Measurements from ENCODE around the gene MLX.

Gene MLX

GRCh38 chr17:42529061-42529460 is 37.8 kb upstream of the MLX start:
- peak overlapping the region; percentile 63 for H3K9ac ChIP-seq (ENCODE audit: low read depth, low read length, poor library complexity, severe bottlenecking)
- peaks cover 30% of the 10 kb centered on the region for H3K4me1 ChIP-seq (ENCODE audit: insufficient read depth, low read length, poor library complexity, severe bottlenecking)
- H3K36me3 ChIP-seq (ENCODE audit: insufficient read depth, low read length) = no peaks in the 10 kb centered on the region
- no peaks in the 10 kb centered on the region for H3K9me2 ChIP-seq (replicated peaks; ENCODE audit: low read depth, low read length)
- no peak overlapping the region for H2AFZ ChIP-seq (ENCODE audit: low read length)
- peak overlapping the region; percentile 72 for H3K4me2 ChIP-seq (ENCODE audit: low read depth, low read length, poor library complexity, severe bottlenecking)
- TF ChIP-seq CTCF (conservative IDR thresholded peaks at IDR 0.05; ENCODE audit: low read length) (no peak), EZH2phosphoT487 (IDR thresholded peaks at IDR 0.05; ENCODE audit: borderline replicate concordance) (no peak)
- H3K4me3 ChIP-seq (ENCODE audit: low read length, poor library complexity, severe bottlenecking) = no peak overlapping the region
- no peaks in the 10 kb centered on the region for H3K27me3 ChIP-seq (ENCODE audit: insufficient read depth, low read length, poor library complexity, severe bottlenecking)
- H4K20me1 ChIP-seq (ENCODE audit: insufficient read depth, low read length, poor library complexity, severe bottlenecking) = no peaks in the 10 kb centered on the region
- H3K9me3 ChIP-seq (ENCODE audit: insufficient read depth, low read depth, low read length) = no peaks in the 10 kb centered on the region
- 0 out of 2 replicates have a peak, but pooled peaks cover 8% of the 10 kb centered on the region for H3K79me2 ChIP-seq (ENCODE audit: insufficient read depth, low read length)
- peaks cover 17% of the 10 kb centered on the region for H3F3A ChIP-seq (ENCODE audit: low read depth)

DNA sequence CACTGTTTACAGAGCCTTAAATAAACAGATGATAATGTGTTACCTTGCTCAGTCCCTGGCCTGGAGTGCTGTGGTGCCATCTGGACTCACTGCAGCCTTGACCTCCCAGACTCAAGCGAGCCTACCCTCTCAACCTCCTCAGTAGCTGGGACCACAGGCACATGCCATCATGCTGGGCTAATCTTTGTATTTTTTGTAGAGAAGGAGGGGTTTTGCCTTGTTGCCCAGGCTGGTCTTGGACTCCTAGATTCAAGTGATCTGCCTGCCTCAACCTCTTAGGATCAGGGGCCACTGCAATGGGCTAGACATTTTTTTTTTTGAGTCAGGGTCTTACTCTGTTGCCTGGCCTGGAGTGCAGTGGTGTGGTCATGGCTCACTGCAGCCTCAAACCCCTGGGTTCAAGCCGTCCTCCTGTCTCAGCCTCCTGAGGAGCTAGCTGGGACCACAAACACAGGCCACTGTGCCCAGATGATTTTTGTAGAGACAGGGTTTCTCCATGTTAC is 35.9 kb upstream of the MLX start:
- TF ChIP-seq CTCF (conservative IDR thresholded peaks at IDR 0.05; ENCODE audit: low read length) (no peak), EZH2phosphoT487 (IDR thresholded peaks at IDR 0.05; ENCODE audit: borderline replicate concordance) (no peak)
- H3F3A ChIP-seq (ENCODE audit: low read depth) = peaks cover 17% of the 10 kb centered on the region
- no peak overlapping the region; the same call in 1 of the 2 replicates for H2AFZ ChIP-seq (ENCODE audit: low read length)
- no peaks in the 10 kb centered on the region for H3K9me2 ChIP-seq (replicated peaks; ENCODE audit: low read depth, low read length)
- peaks cover 19% of the 10 kb centered on the region for H3K79me2 ChIP-seq (ENCODE audit: insufficient read depth, low read length)
- no peaks in the 10 kb centered on the region for H4K20me1 ChIP-seq (ENCODE audit: insufficient read depth, low read length, poor library complexity, severe bottlenecking)
- peak overlapping the region; percentile 58 for H3K4me3 ChIP-seq (ENCODE audit: low read length, poor library complexity, severe bottlenecking)
- H3K4me1 ChIP-seq (ENCODE audit: insufficient read depth, low read length, poor library complexity, severe bottlenecking) = peaks cover 40% of the 10 kb centered on the region
- no peaks in the 10 kb centered on the region for H3K27me3 ChIP-seq (ENCODE audit: insufficient read depth, low read length, poor library complexity, severe bottlenecking)
- no peaks in the 10 kb centered on the region for H3K36me3 ChIP-seq (ENCODE audit: insufficient read depth, low read length)
- H3K4me2 ChIP-seq (ENCODE audit: low read depth, low read length, poor library complexity, severe bottlenecking) = peak overlapping the region; percentile 72
- no peaks in the 10 kb centered on the region for H3K9me3 ChIP-seq (ENCODE audit: insufficient read depth, low read depth, low read length)
- H3K9ac ChIP-seq (ENCODE audit: low read depth, low read length, poor library complexity, severe bottlenecking) = peak overlapping the region; percentile 75

GRCh38 chr17:42531455-42532354 is 35.2 kb upstream of the MLX start:
- H4K20me1 ChIP-seq (ENCODE audit: insufficient read depth, low read length, poor library complexity, severe bottlenecking) = no peaks in the 10 kb centered on the region
- H3K9ac ChIP-seq (ENCODE audit: low read depth, low read length, poor library complexity, severe bottlenecking) = peak overlapping the region; percentile 75
- H3K9me2 ChIP-seq (replicated peaks; ENCODE audit: low read depth, low read length) = no peaks in the 10 kb centered on the region
- peaks cover 17% of the 10 kb centered on the region for H3F3A ChIP-seq (ENCODE audit: low read depth)
- peak overlapping the region; percentile 69 for H3K4me3 ChIP-seq (ENCODE audit: low read length, poor library complexity, severe bottlenecking)
- peaks cover 20% of the 10 kb centered on the region for H3K79me2 ChIP-seq (ENCODE audit: insufficient read depth, low read length)
- no peaks in the 10 kb centered on the region for H3K27me3 ChIP-seq (ENCODE audit: insufficient read depth, low read length, poor library complexity, severe bottlenecking)
- no peaks in the 10 kb centered on the region for H3K9me3 ChIP-seq (ENCODE audit: insufficient read depth, low read depth, low read length)
- peak overlapping the region; percentile 74 for H2AFZ ChIP-seq (ENCODE audit: low read length)
- peaks cover 40% of the 10 kb centered on the region for H3K4me1 ChIP-seq (ENCODE audit: insufficient read depth, low read length, poor library complexity, severe bottlenecking)
- peak overlapping the region; percentile 72 for H3K4me2 ChIP-seq (ENCODE audit: low read depth, low read length, poor library complexity, severe bottlenecking)
- TF ChIP-seq CTCF (conservative IDR thresholded peaks at IDR 0.05; ENCODE audit: low read length) (peak; percentile 26; the same call in 1 of the 2 replicates), EZH2phosphoT487 (IDR thresholded peaks at IDR 0.05; ENCODE audit: borderline replicate concordance) (no peak)
- H3K36me3 ChIP-seq (ENCODE audit: insufficient read depth, low read length) = no peaks in the 10 kb centered on the region
